GM10266 (cell line): ENCODE measurements around the gene ASMTL.

Experiments used
- DNase-seq: peaks from one replicate; pipeline ENCODE4 v3.0.0; 2012; ENCODE audit errors: extremely low spot score
- TF ChIP-seq, protein P1 (sequence below): IDR thresholded peaks from 2 replicates; pipeline ENCODE4 v1.5.1; 2012; ENCODE audit warnings: mild to moderate bottlenecking, low read depth; ENCODE audit not compliant: control insufficient read depth, insufficient read depth; ENCODE audit errors: missing control alignments

The ASMTL gene

GRCh38 chrX:1391370-1391706 lies 61.4 kb downstream of the ASMTL start:
- peak; percentile 98 for DNase-seq
- TF ChIP-seq, protein P1, sequence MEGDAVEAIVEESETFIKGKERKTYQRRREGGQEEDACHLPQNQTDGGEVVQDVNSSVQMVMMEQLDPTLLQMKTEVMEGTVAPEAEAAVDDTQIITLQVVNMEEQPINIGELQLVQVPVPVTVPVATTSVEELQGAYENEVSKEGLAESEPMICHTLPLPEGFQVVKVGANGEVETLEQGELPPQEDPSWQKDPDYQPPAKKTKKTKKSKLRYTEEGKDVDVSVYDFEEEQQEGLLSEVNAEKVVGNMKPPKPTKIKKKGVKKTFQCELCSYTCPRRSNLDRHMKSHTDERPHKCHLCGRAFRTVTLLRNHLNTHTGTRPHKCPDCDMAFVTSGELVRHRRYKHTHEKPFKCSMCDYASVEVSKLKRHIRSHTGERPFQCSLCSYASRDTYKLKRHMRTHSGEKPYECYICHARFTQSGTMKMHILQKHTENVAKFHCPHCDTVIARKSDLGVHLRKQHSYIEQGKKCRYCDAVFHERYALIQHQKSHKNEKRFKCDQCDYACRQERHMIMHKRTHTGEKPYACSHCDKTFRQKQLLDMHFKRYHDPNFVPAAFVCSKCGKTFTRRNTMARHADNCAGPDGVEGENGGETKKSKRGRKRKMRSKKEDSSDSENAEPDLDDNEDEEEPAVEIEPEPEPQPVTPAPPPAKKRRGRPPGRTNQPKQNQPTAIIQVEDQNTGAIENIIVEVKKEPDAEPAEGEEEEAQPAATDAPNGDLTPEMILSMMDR, result no peak

GRCh38 chrX:1390621-1391369 lies 61.9 kb downstream of the ASMTL start:
- TF ChIP-seq, protein P1, result no peak

GRCh38 chrX:1389993-1390285 lies 62.8 kb downstream of the ASMTL start:
- no peak for DNase-seq
- TF ChIP-seq, protein P1, result no peak

More at GRCh38 chrX:1390621-1391369, 61.9 kb downstream of the ASMTL start:
- no peak for DNase-seq

- TF ChIP-seq, protein P1, result no peak
- DNase-seq, result no peak
These were observed 63.3 kb downstream of the ASMTL start for GRCh38 chrX:1389181-1389992.

DNA sequence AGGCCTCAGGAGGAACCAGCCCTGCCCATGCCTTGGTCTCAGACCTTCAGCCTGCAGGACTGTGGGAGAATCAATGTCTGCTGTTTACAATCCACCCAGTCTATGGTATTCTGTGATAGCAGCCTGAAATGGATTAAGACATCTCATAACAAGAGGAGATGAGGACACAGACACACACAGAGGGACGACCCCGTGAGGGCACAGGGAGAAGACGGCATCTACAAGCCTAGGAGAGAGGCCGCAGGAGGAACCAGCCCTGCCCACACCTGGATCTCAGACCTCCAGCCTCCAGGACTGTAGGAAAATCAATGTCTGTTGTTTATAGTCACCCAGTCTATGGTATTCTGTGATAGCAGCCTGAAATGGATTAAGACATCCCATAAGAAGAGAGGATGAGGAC lies 64.1 kb downstream of the ASMTL start:
- no peak for DNase-seq
- TF ChIP-seq, protein P1, result no peak

DNA sequence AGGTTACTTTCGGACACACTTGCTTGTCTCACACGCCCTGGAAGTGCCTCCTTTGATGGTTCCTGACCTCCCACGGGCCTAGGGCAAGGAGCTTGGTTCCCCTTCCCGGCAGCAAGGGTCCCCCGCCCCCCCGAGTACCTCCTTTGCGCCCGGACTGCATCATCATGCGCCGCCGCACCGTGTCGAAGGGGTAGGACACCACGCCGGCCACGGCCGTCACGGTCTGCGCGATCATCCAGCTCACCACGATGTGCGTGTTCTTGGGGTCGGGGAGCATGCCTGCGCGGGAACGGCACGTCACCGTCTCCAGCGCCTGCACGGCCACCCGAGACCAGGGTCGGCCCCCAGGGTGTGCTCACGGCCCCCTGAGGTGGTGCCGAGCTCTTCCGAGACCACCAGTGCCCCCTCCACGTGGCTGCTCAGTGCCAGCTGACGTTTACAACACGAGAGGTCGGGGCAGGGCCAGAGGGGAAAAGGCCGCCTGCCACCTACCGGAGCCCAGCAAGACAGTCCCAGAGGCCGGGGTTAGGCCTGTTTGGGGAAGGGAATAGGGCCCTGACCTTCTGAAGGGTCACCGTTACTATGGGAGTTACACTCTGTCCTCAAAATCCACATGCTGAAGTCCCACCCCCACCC lies 65.5 kb downstream of the ASMTL start:
- TF ChIP-seq, protein P1, result no peak
- peak; percentile 6 for DNase-seq
